HFF-Myc (cell line): ENCODE measurements around the gene MSH4.

Experiments
- DNase-seq: peaks from one replicate; pipeline ENCODE4 v3.0.0-alpha.2; 2011; ENCODE audit warnings: low read depth; ENCODE audit errors: extremely low read depth
- H3K4me3 ChIP-seq: replicated peaks from 2 replicates; pipeline ENCODE4 v1.5.1; 2011; ENCODE audit warnings: low read depth, mild to moderate bottlenecking, control low read depth, low read length
- CTCF ChIP-seq: IDR thresholded peaks from 2 replicates; pipeline ENCODE4 v1.5.1; 2012; ENCODE audit warnings: mild to moderate bottlenecking, low read depth, low read length, control low read depth; ENCODE audit errors: missing control alignments

MSH4 gene

GRCh38 chr1:75950176-75950575, 153.5 kb downstream of the MSH4 start:
- no peak for TF ChIP-seq CTCF

DNA sequence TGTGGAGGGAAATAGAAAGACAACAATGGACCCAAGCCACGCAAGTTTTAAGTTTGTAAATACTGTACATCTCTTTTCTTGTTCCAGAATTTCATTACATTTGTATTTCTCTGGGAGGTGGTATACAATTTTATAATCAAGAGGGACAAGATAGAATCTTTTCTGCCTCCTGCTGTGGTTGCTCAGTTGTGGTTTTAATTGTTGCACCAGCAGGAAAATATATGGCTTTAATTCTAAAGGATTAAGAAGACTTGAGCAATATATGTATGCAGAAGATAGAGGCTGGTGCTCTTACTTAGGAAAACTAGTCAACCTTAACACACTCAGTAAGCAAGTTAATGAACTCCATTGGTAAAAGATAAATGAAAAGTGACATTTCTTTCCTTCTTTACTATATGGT, 155.3 kb downstream of the MSH4 start:
- TF ChIP-seq CTCF: no peak
- DNase-seq: no peak
- H3K4me3 ChIP-seq: no peak overlapping the region

More at GRCh38 chr1:75950176-75950575, 153.5 kb downstream of the MSH4 start:
- no peak overlapping the region for H3K4me3 ChIP-seq
- DNase-seq: no peak

DNA sequence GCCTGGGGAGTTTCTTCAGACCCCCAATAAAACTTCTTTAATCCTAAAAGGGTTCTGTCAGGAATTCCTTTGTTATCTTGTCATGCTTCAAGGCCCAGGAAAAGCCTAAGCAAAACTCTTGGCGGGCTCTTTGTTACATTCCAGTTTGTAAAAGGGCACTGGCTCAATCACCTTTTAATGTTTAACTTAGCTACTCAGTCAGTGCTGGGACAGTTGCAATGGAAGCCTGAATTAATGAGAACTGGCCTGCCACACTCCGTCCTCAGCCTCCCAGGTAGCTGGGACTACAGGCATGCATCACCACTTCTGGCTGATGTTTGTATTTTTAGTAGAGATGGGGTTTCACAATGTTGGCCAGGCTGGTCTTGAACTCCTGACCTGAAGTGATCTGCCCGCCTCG, 156.8 kb downstream of the MSH4 start:
- TF ChIP-seq CTCF: no peak
- no peak for DNase-seq
- no peak overlapping the region for H3K4me3 ChIP-seq

DNA sequence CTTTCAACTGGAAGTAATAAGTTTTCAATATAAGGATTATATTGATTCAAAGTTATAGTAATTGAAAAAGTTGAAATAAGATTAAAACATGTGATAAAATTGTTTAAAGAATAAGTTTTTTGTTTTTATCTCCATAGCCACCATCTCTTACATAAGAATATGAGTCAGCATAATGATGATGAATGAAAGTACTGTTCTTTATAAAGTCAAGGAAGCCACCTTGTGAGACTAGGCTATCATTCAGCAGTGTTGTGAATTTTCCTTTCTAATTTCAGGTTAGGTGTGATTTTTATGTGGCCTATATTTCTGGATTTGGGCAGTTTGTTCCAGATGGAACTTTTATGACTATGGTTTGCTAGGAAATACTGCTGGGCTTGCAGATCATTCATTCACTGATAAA, 157.9 kb downstream of the MSH4 start:
- TF ChIP-seq CTCF: no peak
- H3K4me3 ChIP-seq: no peak overlapping the region
- no peak for DNase-seq
